ENCODE results near the gene CREM. TPM values are rescaled to one million over a fixed set of nuclear protein-coding genes. Genes with fewer than 3 reads are reported as not detected.

CREM gene
- total RNA-seq, 1 experiment from 2014 or later: 48.0 TPM

Other genes starting within 250 kb of the CREM start
- gene CUL2, start 36.5 kb upstream of the CREM start, total RNA-seq (2014; rRNA removed; shearing (Covaris generic)): 9.4 and 17.3 TPM in 2 replicates
- gene CCNY, start 209.7 kb downstream of the CREM start, total RNA-seq (2014; rRNA removed; shearing (Covaris generic)): 25.1 and 37.6 TPM in 2 replicates

All from H4 (cell line).